ENCODE measurements around the gene C20orf144.
"Not testable (repeated sequence)": the region's sequence is repeated elsewhere in the genome, so short reads cannot be mapped to it uniquely, and the experiment has no call there.

The C20orf144 gene

GRCh38 chr20:33697129-33697528 lies 35.0 kb downstream of the C20orf144 start:
- no peak for DNase-seq (ENCODE audit: low spot score)

- DNase-seq (ENCODE audit: low spot score) = not testable (repeated sequence)
Observed at GRCh38 chr20:33698966-33699365, 36.8 kb downstream of the C20orf144 start.

- not testable (repeated sequence) for DNase-seq (ENCODE audit: low spot score)
Observed at GRCh38 chr20:33700696-33701441, 38.7 kb downstream of the C20orf144 start.

- DNase-seq (ENCODE audit: low spot score) = no peak
Observed at GRCh38 chr20:33701629-33702450, 39.7 kb downstream of the C20orf144 start.

GRCh38 chr20:33702861-33703260 lies 40.7 kb downstream of the C20orf144 start:
- DNase-seq (ENCODE audit: low spot score) = no peak

GRCh38 chr20:33703498-33704137 lies 41.5 kb downstream of the C20orf144 start:
- DNase-seq (ENCODE audit: low spot score) = no peak

- DNase-seq (ENCODE audit: low spot score) = no peak
Observed at GRCh38 chr20:33704197-33704924, 42.2 kb downstream of the C20orf144 start.

- DNase-seq (ENCODE audit: low spot score) = no peak
Observed at GRCh38 chr20:33707668-33708067, 45.5 kb downstream of the C20orf144 start.

- DNase-seq (ENCODE audit: low spot score) = no peak
Observed at GRCh38 chr20:33709398-33709797, 47.3 kb downstream of the C20orf144 start.

GRCh38 chr20:33709905-33710541 lies 47.9 kb downstream of the C20orf144 start:
- DNase-seq (ENCODE audit: low spot score) = no peak

GRCh38 chr20:33710681-33711445 lies 48.7 kb downstream of the C20orf144 start:
- no peak for DNase-seq (ENCODE audit: low spot score)

- no peak for DNase-seq (ENCODE audit: low spot score)
Observed at GRCh38 chr20:33711446-33711738, 49.3 kb downstream of the C20orf144 start.

Measured in NAMALWA (cell line).